ENCODE results near the gene SV2C.

The SV2C gene

DNA sequence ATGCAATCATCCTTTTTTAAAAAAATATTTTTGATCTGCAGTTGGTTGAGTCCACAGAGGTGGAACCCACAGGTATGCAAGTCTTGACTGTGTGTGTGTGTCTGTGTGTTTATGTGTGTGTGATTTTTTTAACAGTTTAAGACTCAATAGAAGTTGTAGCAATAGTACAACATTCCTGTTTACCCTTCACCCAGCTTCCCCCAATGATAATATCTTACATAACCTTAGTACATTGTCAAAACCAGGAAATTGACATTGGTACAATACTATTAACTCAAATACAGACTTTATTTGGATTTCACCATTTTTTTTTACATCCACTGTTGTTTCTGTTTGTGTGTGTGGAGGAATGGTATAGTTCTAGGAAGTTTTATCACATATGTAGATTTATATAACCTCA, 81.8 kb downstream of the SV2C start:
- no peak overlapping the region for H3K27ac ChIP-seq

DNA sequence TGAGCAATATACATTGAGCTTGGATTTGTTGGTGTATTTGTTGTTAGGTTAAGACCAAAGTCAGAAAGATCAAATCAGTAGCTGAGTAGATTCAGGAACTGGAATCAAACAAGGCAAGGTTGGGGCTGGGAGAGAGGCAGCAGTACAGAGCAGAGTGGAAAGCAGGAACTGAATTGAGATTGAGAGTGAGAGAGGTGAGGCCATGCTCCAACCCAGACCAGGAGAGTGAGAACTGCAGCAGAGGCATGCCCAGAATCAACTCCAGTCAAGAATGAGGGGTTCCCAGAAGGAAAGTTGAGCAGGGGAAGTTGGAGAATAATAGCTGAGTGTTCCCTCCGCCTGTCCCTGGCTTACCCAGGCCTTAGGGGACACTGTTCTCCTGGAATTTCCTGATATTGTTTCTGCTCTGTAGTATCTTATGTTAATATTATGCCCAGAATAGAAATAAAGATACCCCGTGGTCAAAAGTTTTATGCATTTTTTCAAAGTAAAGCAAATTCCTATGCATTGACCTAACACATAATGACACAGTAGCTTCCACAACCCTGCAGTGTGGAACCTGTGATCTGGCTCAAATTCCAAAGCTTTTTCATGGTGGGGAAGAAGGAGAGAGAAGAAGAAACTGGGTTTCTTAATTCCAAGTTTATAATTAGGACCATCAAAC, 82.7 kb downstream of the SV2C start:
- TF ChIP-seq, protein P1, sequence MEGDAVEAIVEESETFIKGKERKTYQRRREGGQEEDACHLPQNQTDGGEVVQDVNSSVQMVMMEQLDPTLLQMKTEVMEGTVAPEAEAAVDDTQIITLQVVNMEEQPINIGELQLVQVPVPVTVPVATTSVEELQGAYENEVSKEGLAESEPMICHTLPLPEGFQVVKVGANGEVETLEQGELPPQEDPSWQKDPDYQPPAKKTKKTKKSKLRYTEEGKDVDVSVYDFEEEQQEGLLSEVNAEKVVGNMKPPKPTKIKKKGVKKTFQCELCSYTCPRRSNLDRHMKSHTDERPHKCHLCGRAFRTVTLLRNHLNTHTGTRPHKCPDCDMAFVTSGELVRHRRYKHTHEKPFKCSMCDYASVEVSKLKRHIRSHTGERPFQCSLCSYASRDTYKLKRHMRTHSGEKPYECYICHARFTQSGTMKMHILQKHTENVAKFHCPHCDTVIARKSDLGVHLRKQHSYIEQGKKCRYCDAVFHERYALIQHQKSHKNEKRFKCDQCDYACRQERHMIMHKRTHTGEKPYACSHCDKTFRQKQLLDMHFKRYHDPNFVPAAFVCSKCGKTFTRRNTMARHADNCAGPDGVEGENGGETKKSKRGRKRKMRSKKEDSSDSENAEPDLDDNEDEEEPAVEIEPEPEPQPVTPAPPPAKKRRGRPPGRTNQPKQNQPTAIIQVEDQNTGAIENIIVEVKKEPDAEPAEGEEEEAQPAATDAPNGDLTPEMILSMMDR (IDR thresholded peaks at IDR 0.05), result no peak
- no peak overlapping the region for H3K27ac ChIP-seq
- H3K27me3 ChIP-seq, result no peaks in the 10 kb centered on the region
- DNase-seq, result no peak
- no peaks in the 10 kb centered on the region for H3K9me3 ChIP-seq
- H3K4me1 ChIP-seq, result no peaks in the 10 kb centered on the region
- intact Hi-C loops (cut with DNase I; ENCODE audit: low total_unique reads), result no loop called here
- no peaks in the 10 kb centered on the region for H3K36me3 ChIP-seq
- H3K4me3 ChIP-seq, result no peak overlapping the region

More for the DNA sequence above, 81.8 kb downstream of the SV2C start:
- Histone ChIP-seq H3K4me3 (no peak overlapping the region), H3K4me1 (no peaks in the 10 kb centered on the region), H3K9me3 (no peaks in the 10 kb centered on the region), H3K27me3 (no peaks in the 10 kb centered on the region), H3K36me3 (no peaks in the 10 kb centered on the region)
- intact Hi-C loops (cut with DNase I; ENCODE audit: low total_unique reads), result no loop called here
- TF ChIP-seq, protein P1 (IDR thresholded peaks at IDR 0.05), result no peak
- no peak for DNase-seq

DNA sequence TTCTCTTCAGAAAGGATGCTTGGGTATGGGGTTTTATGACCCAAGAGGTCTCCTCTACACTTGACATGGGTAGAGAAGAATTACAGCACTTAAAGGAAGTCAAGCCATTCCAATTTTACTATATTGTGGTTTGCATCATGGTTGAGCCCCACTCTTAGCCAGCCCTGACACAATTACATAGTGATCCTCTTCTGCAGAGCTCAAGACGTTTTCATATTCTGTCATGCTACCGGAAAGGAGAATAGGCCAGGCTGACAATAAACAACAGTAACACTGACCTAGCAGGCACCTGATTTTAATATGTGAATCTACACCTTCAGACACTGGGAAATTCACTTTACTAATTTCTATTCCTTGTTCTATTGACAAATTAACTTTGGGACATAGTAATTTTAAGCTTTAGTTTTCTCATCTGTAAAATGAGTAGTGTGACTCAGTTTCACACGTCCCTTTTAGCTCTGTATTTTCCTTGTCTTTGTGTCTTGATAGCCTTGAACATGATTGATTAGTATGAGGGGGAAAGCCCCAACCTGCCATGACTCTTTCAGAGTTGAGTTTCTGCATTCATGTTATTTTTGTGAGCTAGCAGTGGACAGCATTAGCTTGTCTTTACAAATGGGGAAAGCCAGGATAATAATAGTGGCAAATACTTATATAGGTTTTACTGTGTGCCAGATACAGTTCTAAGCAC, 83.8 kb downstream of the SV2C start:
- TF ChIP-seq, protein P1 (IDR thresholded peaks at IDR 0.05), result no peak
- intact Hi-C loops (cut with DNase I; ENCODE audit: low total_unique reads), result no loop called here
- H3K27ac ChIP-seq, result no peak overlapping the region
- DNase-seq, result no peak
- no peak overlapping the region for H3K4me3 ChIP-seq
- no peaks in the 10 kb centered on the region for H3K27me3 ChIP-seq
- H3K4me1 ChIP-seq, result no peaks in the 10 kb centered on the region
- no peaks in the 10 kb centered on the region for H3K36me3 ChIP-seq
- H3K9me3 ChIP-seq, result no peaks in the 10 kb centered on the region

DNA sequence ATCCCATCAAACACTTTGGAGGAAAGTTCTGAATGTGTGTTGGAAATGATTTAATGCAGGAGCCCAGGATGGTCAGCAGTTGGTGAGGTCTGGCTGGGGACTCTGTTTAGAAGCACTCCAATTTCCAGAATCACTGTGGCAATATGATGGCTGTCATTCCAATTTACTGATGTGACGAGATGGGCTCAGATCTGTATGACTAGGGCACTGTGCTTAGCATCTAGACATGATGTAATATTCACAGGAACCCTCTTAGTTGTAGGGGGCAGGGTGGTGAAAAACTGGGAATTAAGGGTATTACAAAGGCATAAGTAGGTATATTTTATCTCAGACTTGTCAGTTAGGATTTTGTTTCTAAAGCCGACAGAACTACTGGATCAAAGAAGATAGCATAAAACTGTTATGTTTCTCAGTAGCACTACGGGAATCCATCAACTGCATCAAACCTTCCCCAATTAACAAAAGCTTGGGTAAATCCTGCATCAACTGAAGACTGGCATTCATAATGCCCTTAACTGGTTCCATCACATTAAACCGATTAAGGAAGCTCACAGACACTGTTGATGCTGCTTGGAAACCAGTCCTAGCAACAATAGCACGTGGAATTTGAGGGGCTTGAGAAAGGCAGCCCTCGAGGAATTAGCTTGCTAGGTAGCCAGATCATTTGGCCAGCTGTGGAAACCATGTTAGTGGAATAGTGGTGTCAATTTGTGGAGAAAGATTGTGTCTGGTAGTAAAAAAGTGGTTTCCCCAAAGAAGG, 86.1 kb downstream of the SV2C start:
- TF ChIP-seq, protein P1 (IDR thresholded peaks at IDR 0.05), result no peak
- Histone ChIP-seq H3K27me3 (no peaks in the 10 kb centered on the region), H3K4me3 (no peak overlapping the region), H3K27ac (no peak overlapping the region), H3K36me3 (no peaks in the 10 kb centered on the region), H3K9me3 (no peaks in the 10 kb centered on the region), H3K4me1 (no peaks in the 10 kb centered on the region)
- intact Hi-C loops (cut with DNase I; ENCODE audit: low total_unique reads), result no loop called here
- no peak for DNase-seq

DNA sequence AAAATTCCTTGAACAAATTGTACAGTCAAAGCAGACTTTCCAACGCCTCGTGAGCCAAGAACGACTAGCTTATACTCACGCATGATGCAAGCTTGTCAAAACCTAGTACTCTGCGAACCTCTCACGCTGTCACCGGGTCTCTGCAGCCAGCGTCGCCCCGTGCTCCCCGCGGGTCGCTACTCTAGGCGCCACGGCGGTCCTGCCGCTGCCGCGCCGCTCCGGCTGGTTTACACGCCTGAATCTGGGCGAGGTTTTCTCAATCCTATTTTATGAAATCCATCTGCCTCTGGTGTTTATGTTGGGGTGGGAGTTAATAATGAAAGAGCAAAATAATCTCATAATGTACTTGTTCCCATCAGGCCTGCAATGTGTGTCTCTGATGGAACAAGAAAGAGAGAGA, 90.9 kb downstream of the SV2C start:
- Histone ChIP-seq H3K27ac (no peak overlapping the region), H3K36me3 (no peaks in the 10 kb centered on the region), H3K9me3 (no peaks in the 10 kb centered on the region), H3K4me3 (no peak overlapping the region), H3K4me1 (no peaks in the 10 kb centered on the region), H3K27me3 (no peaks in the 10 kb centered on the region)
- intact Hi-C loops (cut with DNase I; ENCODE audit: low total_unique reads), result no loop called here
- DNase-seq, result no peak
- TF ChIP-seq, protein P1 (IDR thresholded peaks at IDR 0.05), result no peak
